ENCODE data around the gene TANK.
"Not testable (repeated sequence)": the region's sequence is repeated elsewhere in the genome, so short reads cannot be mapped to it uniquely, and the experiment has no call there.

Gene TANK

GRCh38 chr2:161160226-161161073 is at the start of gene TANK:
TSS of gene TANK (plus strand) at chr2:161160428. CDS start at chr2:161179663, 19,235 bp downstream.
- DNase-seq: peak; percentile 89

DNA sequence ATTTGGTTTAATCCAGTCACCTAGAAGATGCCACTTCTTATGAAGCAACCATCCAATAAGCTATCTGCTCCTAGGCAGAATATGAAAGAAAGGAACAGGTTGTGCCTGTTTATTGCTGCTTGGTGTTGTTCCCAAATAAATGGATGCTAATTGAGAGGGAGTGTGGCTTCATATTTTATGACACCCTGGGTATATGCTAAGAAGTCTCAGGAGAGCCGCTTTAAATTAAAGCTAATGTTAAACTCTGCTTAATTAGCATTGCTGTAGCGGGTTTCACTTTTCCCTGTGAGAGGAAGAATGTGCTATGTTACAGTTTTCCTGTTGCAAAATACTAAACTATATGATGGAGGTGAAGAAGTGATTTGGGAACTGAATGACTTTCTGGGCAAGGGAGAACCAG is 48.7 kb upstream of the TANK start:
- no peak for DNase-seq

GRCh38 chr2:161112908-161113307 is 47.3 kb upstream of the TANK start:
- DNase-seq: no peak

GRCh38 chr2:161113693-161114575 is 46.3 kb upstream of the TANK start:
- no peak for DNase-seq

DNA sequence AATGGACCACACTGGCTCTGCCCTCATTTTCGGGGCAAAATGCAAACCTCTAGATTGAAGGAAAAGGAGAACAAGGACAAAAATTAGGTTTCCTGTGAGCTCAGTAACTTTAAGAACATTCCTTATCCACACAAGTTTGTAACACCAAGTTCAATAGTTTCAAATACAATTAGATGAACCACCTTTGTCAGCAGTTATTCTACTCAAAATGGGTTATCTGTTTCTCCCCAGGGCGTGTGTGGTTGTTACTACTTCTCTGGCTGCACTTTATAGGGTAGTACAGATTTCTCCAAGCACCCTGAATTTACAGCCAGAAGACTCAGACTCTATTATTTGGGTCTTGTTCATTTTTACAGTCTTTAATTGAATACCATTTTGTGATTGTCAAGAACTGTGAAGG is 45.0 kb upstream of the TANK start:
- DNase-seq: no peak

- no peak for DNase-seq
Observed at GRCh38 chr2:161115605-161116380, 44.4 kb upstream of the TANK start.

GRCh38 chr2:161116509-161116908 is 43.7 kb upstream of the TANK start:
- DNase-seq: no peak

- no peak for DNase-seq
Observed at GRCh38 chr2:161117506-161117905, 42.7 kb upstream of the TANK start.

DNA sequence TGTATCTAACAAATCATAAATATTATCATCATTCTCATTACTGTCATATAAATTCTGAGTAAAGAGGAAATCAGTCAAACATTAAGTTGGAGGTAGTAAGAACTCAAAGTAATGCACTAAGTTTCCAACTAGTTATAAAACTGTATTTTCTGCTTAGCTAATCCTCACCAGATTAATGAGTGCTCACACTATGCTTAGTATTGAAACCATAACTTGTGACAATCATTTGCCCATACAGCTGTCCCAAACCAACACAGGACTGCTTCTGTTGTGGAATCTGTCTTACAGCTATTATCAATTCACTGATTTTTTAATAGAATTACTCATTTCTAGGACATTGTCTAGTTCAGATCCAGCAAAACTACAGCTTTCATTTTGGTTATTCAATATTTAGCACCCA is 41.5 kb upstream of the TANK start:
- DNase-seq: no peak

GRCh38 chr2:161119483-161119882 is 40.7 kb upstream of the TANK start:
- DNase-seq: no peak

- DNase-seq: no peak
Observed at GRCh38 chr2:161120775-161121174, 39.5 kb upstream of the TANK start.

DNA sequence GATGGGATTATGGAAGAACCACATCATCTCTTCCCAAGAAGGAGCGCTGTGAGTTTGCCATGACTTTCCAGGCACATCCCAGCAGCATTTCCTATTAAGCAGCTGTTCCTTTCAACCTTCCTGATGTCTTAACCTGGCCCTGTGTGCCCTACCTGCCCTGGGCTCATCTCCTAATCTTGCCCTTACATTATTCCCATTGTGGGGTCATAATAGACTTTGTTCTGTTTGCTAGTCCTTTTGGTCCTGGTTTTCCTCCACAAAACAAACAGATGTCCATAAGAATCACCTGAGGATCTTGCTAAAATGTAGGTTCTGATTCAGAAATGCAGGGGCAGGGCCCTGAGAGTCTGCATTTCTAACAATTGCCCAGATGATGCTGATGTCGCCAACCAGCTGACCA is 38.6 kb upstream of the TANK start:
- DNase-seq: no peak

GRCh38 chr2:161122772-161123530 is 37.3 kb upstream of the TANK start:
- DNase-seq: no peak

DNA sequence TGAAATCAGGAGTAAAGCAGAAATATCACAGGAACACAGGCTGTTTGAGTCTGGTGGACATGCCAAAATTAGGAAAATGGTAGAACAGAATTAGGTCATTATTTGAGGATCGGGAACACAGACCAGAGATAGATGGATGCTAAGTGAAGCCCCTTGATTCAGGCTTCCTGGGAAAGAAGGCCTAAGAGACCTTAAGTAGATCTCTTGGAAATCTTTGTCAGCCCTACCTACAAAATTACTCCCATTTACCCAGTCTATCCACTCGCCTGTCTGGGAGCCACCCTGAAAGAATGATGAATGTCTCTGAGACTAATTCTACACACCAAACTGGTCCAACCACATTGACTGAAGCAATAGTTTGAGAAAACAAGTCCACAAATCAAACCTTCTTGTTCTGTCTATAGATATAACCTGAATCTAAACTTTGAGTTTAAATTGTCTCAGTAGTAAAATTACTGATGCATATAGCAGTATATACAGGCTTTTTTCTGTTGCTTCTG is 36.6 kb upstream of the TANK start:
- no peak for DNase-seq

GRCh38 chr2:161124201-161124600 is 36.0 kb upstream of the TANK start:
- no peak for DNase-seq

GRCh38 chr2:161128885-161129284 is 31.3 kb upstream of the TANK start:
- DNase-seq: no peak

GRCh38 chr2:161130354-161130753 is 29.9 kb upstream of the TANK start:
- DNase-seq: no peak

DNA sequence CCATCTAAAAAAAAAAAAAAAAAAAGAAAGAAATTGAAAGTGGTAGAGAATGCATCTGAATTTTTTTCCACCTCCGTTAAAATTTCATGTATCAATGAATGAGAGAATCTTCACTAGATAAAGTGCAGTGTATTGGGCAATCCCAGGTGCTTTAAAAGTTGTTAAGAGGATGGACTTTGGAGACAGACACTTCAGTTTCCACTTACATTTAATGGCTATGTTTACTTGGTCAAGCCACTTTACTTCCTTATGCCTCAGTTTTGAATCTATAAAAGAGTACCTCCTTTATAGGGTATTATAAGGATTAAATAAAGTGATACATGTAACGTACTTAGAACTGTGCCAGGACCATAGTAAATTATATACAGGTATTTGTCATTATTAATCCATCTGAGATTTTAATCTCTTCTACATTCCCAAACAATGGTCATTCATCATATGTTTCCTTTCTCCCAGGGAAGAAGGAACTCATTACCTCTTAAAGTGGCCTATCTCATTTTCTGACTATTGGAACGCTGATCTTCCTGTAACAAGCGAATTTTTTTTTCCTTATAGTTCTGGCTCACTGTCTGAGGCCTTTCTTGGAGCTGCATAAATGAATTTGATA is 29.1 kb upstream of the TANK start:
- no peak for DNase-seq

GRCh38 chr2:161131804-161132203 is 28.4 kb upstream of the TANK start:
- no peak for DNase-seq

DNA sequence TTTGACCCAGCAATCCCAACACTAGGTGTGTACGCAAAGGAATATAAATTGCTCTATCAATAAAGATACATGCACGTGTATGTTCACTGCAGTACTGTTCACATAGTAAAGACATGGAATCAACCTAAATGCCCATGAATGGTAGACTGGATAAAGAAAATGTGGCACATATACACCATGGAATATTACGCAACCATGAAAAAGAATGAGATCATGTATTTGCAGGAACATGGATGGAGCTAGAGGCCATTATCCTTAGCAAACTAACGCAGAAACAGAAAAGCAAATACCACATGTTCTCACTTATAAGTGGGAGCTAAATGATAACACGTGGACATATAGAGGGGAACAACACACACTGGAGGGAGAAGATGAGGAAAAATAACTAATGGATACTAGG is 27.8 kb upstream of the TANK start:
- DNase-seq: not testable (repeated sequence)

GRCh38 chr2:161133366-161133765 is 26.9 kb upstream of the TANK start:
- no peak for DNase-seq
